ENCODE results near the gene NECAB2. TPM values are rescaled to one million over a fixed set of nuclear protein-coding genes. Genes with fewer than 3 reads are reported as not detected.

Gene NECAB2
- polyA plus RNA-seq, 1 experiment = 0.20 TPM

- peaks cover 16% of the 10 kb centered on the region for H3K9me3 ChIP-seq (ENCODE audit: control insufficient read depth, insufficient read depth, low read length)
- no peak overlapping the region for H3K27ac ChIP-seq (ENCODE audit: low read depth, low read length)
- CTCF ChIA-PET = no interaction called here
Observed at GRCh38 chr16:84015399-84015798, 47.4 kb downstream of the NECAB2 start.

GRCh38 chr16:84016477-84016876 is 48.4 kb downstream of the NECAB2 start:
- H3K27ac ChIP-seq (ENCODE audit: low read depth, low read length) = no peak overlapping the region
- ChIA-PET CTCF (no interaction called here), POLR2A (no interaction called here)
- no peaks in the 10 kb centered on the region for H3K27me3 ChIP-seq (ENCODE audit: control insufficient read depth, insufficient read depth, low read length)
- no peak overlapping the region for H3K4me3 ChIP-seq (ENCODE audit: low read depth, low read length)
- TF ChIP-seq CTCF (IDR thresholded peaks at IDR 0.05; ENCODE audit: low read depth, low read length) = no peak
- DNase-seq (ENCODE audit: low read depth, low spot score) = no peak
- peaks cover 27% of the 10 kb centered on the region for H3K9me3 ChIP-seq (ENCODE audit: control insufficient read depth, insufficient read depth, low read length)

More at GRCh38 chr16:84015399-84015798, 47.4 kb downstream of the NECAB2 start:
- H3K4me3 ChIP-seq (ENCODE audit: low read depth, low read length) = no peak overlapping the region
- H3K27me3 ChIP-seq (ENCODE audit: control insufficient read depth, insufficient read depth, low read length) = no peaks in the 10 kb centered on the region
- DNase-seq (ENCODE audit: low read depth, low spot score) = no peak
- no peak for TF ChIP-seq CTCF (IDR thresholded peaks at IDR 0.05; ENCODE audit: low read depth, low read length)
- POLR2A ChIA-PET = no interaction called here

GRCh38 chr16:84018710-84019109 is 50.7 kb downstream of the NECAB2 start:
- CTCF ChIA-PET = no interaction called here
- H3K4me3 ChIP-seq (ENCODE audit: low read depth, low read length) = no peak overlapping the region
- DNase-seq (ENCODE audit: low read depth, low spot score) = no peak
- peaks cover 35% of the 10 kb centered on the region for H3K9me3 ChIP-seq (ENCODE audit: control insufficient read depth, insufficient read depth, low read length)
- peaks cover 14% of the 10 kb centered on the region for H3K27me3 ChIP-seq (ENCODE audit: control insufficient read depth, insufficient read depth, low read length)
- H3K27ac ChIP-seq (ENCODE audit: low read depth, low read length) = no peak overlapping the region
- POLR2A ChIA-PET = no interaction called here
- TF ChIP-seq CTCF (IDR thresholded peaks at IDR 0.05; ENCODE audit: low read depth, low read length) = no peak

- TF ChIP-seq CTCF (IDR thresholded peaks at IDR 0.05; ENCODE audit: low read depth, low read length) = no peak
- CTCF ChIA-PET = no interaction called here
- POLR2A ChIA-PET = no interaction called here
Observed at GRCh38 chr16:84020353-84020752, 52.3 kb downstream of the NECAB2 start.

GRCh38 chr16:84021488-84021887 is 53.4 kb downstream of the NECAB2 start:
- peaks cover 16% of the 10 kb centered on the region for H3K27me3 ChIP-seq (ENCODE audit: control insufficient read depth, insufficient read depth, low read length)
- ChIA-PET CTCF (no interaction called here), POLR2A (no interaction called here)
- DNase-seq (ENCODE audit: low read depth, low spot score) = no peak
- peaks cover 35% of the 10 kb centered on the region for H3K9me3 ChIP-seq (ENCODE audit: control insufficient read depth, insufficient read depth, low read length)
- no peak overlapping the region for H3K27ac ChIP-seq (ENCODE audit: low read depth, low read length)
- H3K4me3 ChIP-seq (ENCODE audit: low read depth, low read length) = no peak overlapping the region
- TF ChIP-seq CTCF (IDR thresholded peaks at IDR 0.05; ENCODE audit: low read depth, low read length) = no peak

More at GRCh38 chr16:84020353-84020752, 52.3 kb downstream of the NECAB2 start:
- no peak for DNase-seq (ENCODE audit: low read depth, low spot score)
- H3K9me3 ChIP-seq (ENCODE audit: control insufficient read depth, insufficient read depth, low read length) = peaks cover 35% of the 10 kb centered on the region
- H3K4me3 ChIP-seq (ENCODE audit: low read depth, low read length) = no peak overlapping the region
- peaks cover 16% of the 10 kb centered on the region for H3K27me3 ChIP-seq (ENCODE audit: control insufficient read depth, insufficient read depth, low read length)
- H3K27ac ChIP-seq (ENCODE audit: low read depth, low read length) = no peak overlapping the region

Data from AG04450 (cell line).